Sigmoid colon (tissue), 7 donors: ENCODE results near the gene SDHAF2. TPM values are rescaled to one million over a fixed set of nuclear protein-coding genes. Genes with fewer than 3 reads are reported as not detected.
A peak's percentile ranks its signal among the peaks of the same experiment; 100 is the strongest.

Experiments used
- DNase-seq: peaks from one replicate; pipeline ENCODE4 v3.0.0-alpha.2; 2019
- H3K27ac ChIP-seq, 4 donors: fragments of 200-600 bp; sonication (generic); one replicate each; pipeline ENCODE4 v1.5.1; 2016 to 2019; ENCODE audit warnings: mild to moderate bottlenecking in 1 of 4
- H3K27me3 ChIP-seq, 3 donors: fragments of 200-600 bp; sonication (generic); one replicate each; pipeline ENCODE4 v1.5.1; 2019; ENCODE audit warnings: mild to moderate bottlenecking in 1 of 3
- H3K36me3 ChIP-seq, 4 donors: fragments of 200-600 bp; sonication (generic); one replicate each; pipeline ENCODE4 v1.5.1; 2016 to 2019
- H3K4me1 ChIP-seq, 4 donors: fragments of 200-600 bp; sonication (generic); one replicate each; pipeline ENCODE4 v1.5.1; 2017 to 2019
- H3K4me3 ChIP-seq, 4 donors: fragments of 200-600 bp; sonication (generic); one replicate each; pipeline ENCODE4 v1.5.1; 2017 to 2019; ENCODE audit warnings: mild to moderate bottlenecking in 2 of 4, moderate library complexity in 1 of 4
- H3K9me3 ChIP-seq, 4 donors: fragments of 200-600 bp in 3 of 4; sonication (generic) in 3 of 4; one replicate each; pipeline versions ENCODE4 v1.5.1 to v1.6.1; 2013 to 2019
- CTCF ChIP-seq, 4 experiments: fragments of 450-650 bp in 3 of 4; fragments of 200-600 bp in 1 of 4; IDR thresholded peaks; one replicate each; pipeline ENCODE4 v1.5.1; 2016 to 2019; ENCODE audit warnings: antibody characterized with exemption in 4 of 4, mild to moderate bottlenecking in 3 of 4, moderate library complexity in 2 of 4
- EP300 ChIP-seq, 4 donors: sonication (generic); formaldehyde crosslinking; IDR thresholded peaks; one replicate each; pipeline ENCODE4 v1.6.1; 2017; ENCODE audit warnings: antibody characterized with exemption in 4 of 4
- POLR2A ChIP-seq, 2 donors: fragments of 450-650 bp; IDR thresholded peaks; one replicate each; pipeline ENCODE4 v1.6.1; 2016; ENCODE audit warnings: antibody characterized with exemption in 2 of 2, mild to moderate bottlenecking in 2 of 2, moderate library complexity in 2 of 2
- POLR2AphosphoS5 ChIP-seq, 4 donors: sonication (generic); formaldehyde crosslinking; IDR thresholded peaks; one replicate each; pipeline ENCODE4 v1.6.1; 2017; ENCODE audit warnings: antibody characterized with exemption in 4 of 4
- WGBS, 2 donors: extraction: QIAGEN DNeasy Blood & Tissue Kit; methylation state at CpG; one replicate each; pipeline ENCODE4 v1.1.7; 2013; 5-methylcytosine and 5-hydroxymethylcytosine counted together
- intact Hi-C: fragments of 100-400 bp; cut with DNase I; formaldehyde crosslinking; loops from one replicate; pipeline ENCODE4 v1.15.1; 2023
- polyA plus RNA-seq, 3 donors: library from polyadenylated mRNA; stranded (reverse); fragments of 200-250 nt; gene quantifications; one replicate each; pipeline ENCODE4 v1.2.3, GENCODE V29; 2013
- total RNA-seq, 4 donors: library from RNA; depleted of rRNA; stranded (reverse); fragments of >200 nt; gene quantifications; one replicate each; pipeline ENCODE4 v1.1.0, GENCODE V29; 2016
- donor health status: healthy with polysubstance abuse.
- donor health status: Bipolar disorder and iron deficiency.
- donor health status: healthy.

Gene SDHAF2
- total and polyA plus RNA-seq, 7 donors, result 27.3 to 97.3 (median 61.7) TPM

GRCh38 chr11:61439615-61440014 lies 9.7 kb downstream of the SDHAF2 start:
- H3K9me3 ChIP-seq, result no peaks in the 10 kb centered on the region
- no peaks in the 10 kb centered on the region for H3K27me3 ChIP-seq
- H3K36me3 ChIP-seq, result peaks cover 18 to 59% (median 31%) of the 10 kb centered on the region in 4 donors
- no peak overlapping the region for H3K27ac ChIP-seq
- H3K4me3 ChIP-seq, result no peak overlapping the region
- TF ChIP-seq CTCF (IDR thresholded peaks at IDR 0.05), result no peak
- no peak for TF ChIP-seq EP300 (IDR thresholded peaks at IDR 0.05)
- no peak for TF ChIP-seq POLR2AphosphoS5 (IDR thresholded peaks at IDR 0.05)
- TF ChIP-seq POLR2A (IDR thresholded peaks at IDR 0.05), result no peak
- DNase-seq, result no peak
- WGBS, 2 donors, result 97 to 99% methylated on average over 1 of the region's 1 CpG
- peaks cover 0 to 15% (median 13%) of the 10 kb centered on the region in 4 donors for H3K4me1 ChIP-seq
- intact Hi-C loops, result loop anchor here (5.0 kb wide), 1 partner anchor 198 kb away; no protein-coding TSS in a partner anchor

- intact Hi-C loops, result loop anchor here (5.0 kb wide), 1 partner anchor 195 kb away; no protein-coding TSS in a partner anchor
These were observed 12.7 kb downstream of the SDHAF2 start for GRCh38 chr11:61442616-61443015.

GRCh38 chr11:61445516-61445915 lies 15.6 kb downstream of the SDHAF2 start:
- Histone ChIP-seq H3K36me3 (peaks cover 0 to 33% (median 2%) of the 10 kb centered on the region in 4 donors), H3K4me1 (peaks cover 0 to 55% (median 44%) of the 10 kb centered on the region in 4 donors), H3K9me3 (no peaks in the 10 kb centered on the region), H3K27me3 (no peaks in the 10 kb centered on the region), H3K27ac (peak overlapping the region; percentile 71 to 89 (median 80)), H3K4me3 (no peak overlapping the region)
- intact Hi-C loops, result no loop called here
- TF ChIP-seq EP300 (IDR thresholded peaks at IDR 0.05) (no peak), CTCF (IDR thresholded peaks at IDR 0.05) (no peak), POLR2A (IDR thresholded peaks at IDR 0.05) (no peak), POLR2AphosphoS5 (IDR thresholded peaks at IDR 0.05) (no peak)
- no peak for DNase-seq
- 43 to 75% methylated on average over 4 of the region's 4 CpGs for WGBS, 2 donors

More at GRCh38 chr11:61442616-61443015, 12.7 kb downstream of the SDHAF2 start:
- Histone ChIP-seq H3K9me3 (no peaks in the 10 kb centered on the region), H3K4me3 (no peak overlapping the region), H3K36me3 (peaks cover 18 to 62% (median 26%) of the 10 kb centered on the region in 4 donors), H3K4me1 (peaks cover 0 to 26% (median 21%) of the 10 kb centered on the region in 4 donors), H3K27ac (no peak overlapping the region), H3K27me3 (no peaks in the 10 kb centered on the region)
- DNase-seq, result no peak
- TF ChIP-seq POLR2AphosphoS5 (IDR thresholded peaks at IDR 0.05), result no peak
- no peak for TF ChIP-seq EP300 (IDR thresholded peaks at IDR 0.05)
- 93 to 96% methylated on average over 6 of the region's 6 CpGs for WGBS, 2 donors

GRCh38 chr11:61446211-61446651 lies 16.3 kb downstream of the SDHAF2 start:
- Histone ChIP-seq H3K9me3 (no peaks in the 10 kb centered on the region), H3K4me3 (no peak overlapping the region), H3K4me1 (peaks cover 0 to 60% (median 44%) of the 10 kb centered on the region in 4 donors), H3K27me3 (no peaks in the 10 kb centered on the region), H3K27ac (peak overlapping the region; percentile 71 to 89 (median 80)), H3K36me3 (peaks cover 0 to 27% (median 2%) of the 10 kb centered on the region in 4 donors)
- peak; percentile 94 for DNase-seq
- WGBS, 2 donors, result 7 to 22% methylated on average over 7 of the region's 7 CpGs
- TF ChIP-seq EP300 (IDR thresholded peaks at IDR 0.05), result no peak
- TF ChIP-seq CTCF (IDR thresholded peaks at IDR 0.05), result peak; percentile 77 to 88 (median 81)
- TF ChIP-seq POLR2AphosphoS5 (IDR thresholded peaks at IDR 0.05), result peak in 3 of 4 donors; percentile 34 to 56 (median 44)
- intact Hi-C loops, result loop anchor here (1.0 to 2.0 kb wide), 2 partner anchors 27 to 70 kb away; no protein-coding TSS in a partner anchor

GRCh38 chr11:61447601-61448551 lies 18.0 kb downstream of the SDHAF2 start:
- intact Hi-C loops, result loop anchor here (1.0 to 2.0 kb wide), 2 partner anchors 12 to 25 kb away; no protein-coding TSS in a partner anchor
- DNase-seq, result peak; percentile 78

More at GRCh38 chr11:61447601-61448551, 18.0 kb downstream of the SDHAF2 start:
- Histone ChIP-seq H3K4me3 (no peak overlapping the region), H3K4me1 (peaks cover 0 to 60% (median 44%) of the 10 kb centered on the region in 4 donors), H3K27me3 (no peaks in the 10 kb centered on the region), H3K9me3 (no peaks in the 10 kb centered on the region), H3K27ac (peak overlapping the region; percentile 71 to 89 (median 80)), H3K36me3 (peaks cover 0 to 17% (median 2%) of the 10 kb centered on the region in 4 donors)
- 78 to 84% methylated on average over 12 of the region's 12 CpGs for WGBS, 2 donors
- TF ChIP-seq EP300 (IDR thresholded peaks at IDR 0.05) (peak in 2 of 4 donors; percentile 57 to 72), POLR2AphosphoS5 (IDR thresholded peaks at IDR 0.05) (peak; percentile 54 to 83 (median 80)), CTCF (IDR thresholded peaks at IDR 0.05) (no peak)
